A673 (cell line): ENCODE measurements around the gene ITGA11.

Source experiments
- CTCF ChIP-seq: fragments of 300-800, 200-600 bp; sonication (generic); conservative IDR thresholded peaks from 2 replicates; pipeline ENCODE4 v1.5.1; 2017; ENCODE audit warnings: low read depth, mild to moderate bottlenecking, antibody characterized with exemption, low read length, moderate library complexity, mixed read lengths
- EZH2 ChIP-seq: fragments of 200-600 bp; sonication (generic); IDR thresholded peaks from 2 replicates; pipeline ENCODE4 v1.6.1; 2017; ENCODE audit warnings: borderline replicate concordance, low read depth, mild to moderate bottlenecking, mixed read lengths, antibody characterized with exemption, low read length; ENCODE audit not compliant: poor library complexity, severe bottlenecking

DNA sequence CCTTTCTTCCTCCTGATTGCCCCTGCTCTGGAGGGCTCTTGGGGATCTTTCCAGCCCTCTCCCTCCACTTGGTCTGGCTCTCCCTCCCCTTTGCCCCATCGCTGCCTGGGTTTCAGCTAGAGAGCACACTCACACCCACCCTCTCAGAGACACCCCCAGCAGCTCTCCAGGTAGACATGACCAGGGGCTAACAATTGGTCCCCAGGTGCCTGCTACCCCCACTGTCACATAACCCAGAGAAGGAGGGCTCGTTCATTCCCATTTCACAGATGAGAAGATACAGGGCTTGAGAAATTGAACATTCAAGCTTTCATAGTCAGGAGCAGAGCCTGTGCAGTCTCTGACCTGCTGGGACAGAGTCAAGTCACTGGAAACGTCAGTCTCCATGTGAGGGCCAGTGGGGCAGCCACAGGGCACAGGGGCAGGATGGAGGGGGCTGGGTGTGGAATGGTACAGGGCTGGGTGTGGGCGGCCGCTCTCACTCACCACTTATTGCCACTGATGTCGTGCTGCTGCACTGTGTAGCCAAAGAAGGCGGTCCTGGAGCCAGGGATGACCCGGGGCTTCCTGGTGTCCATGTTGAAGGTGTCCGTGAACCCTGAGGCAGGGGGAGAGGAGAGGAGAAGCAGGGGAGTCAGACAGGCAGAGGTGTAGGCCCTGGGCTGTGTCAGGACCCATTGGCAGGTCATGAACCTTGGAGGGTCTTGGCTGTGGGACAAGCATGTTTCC is 29.4 kb downstream of the ITGA11 start:
- TF ChIP-seq CTCF (no peak), EZH2 (no peak)
